K562 (cell line): ENCODE data around the gene MITF. TPM values are rescaled to one million over a fixed set of nuclear protein-coding genes. Genes with fewer than 3 reads are reported as not detected.

Experiments used
- CEBPZ ChIP-seq: fragments of 150-350 bp; IDR thresholded peaks from 2 replicates; pipeline ENCODE4 v1.6.1; 2014; ENCODE audit warnings: low read depth, mild to moderate bottlenecking, low read length, borderline replicate concordance
- DMBX1 ChIP-seq: fragments of 250-450 bp; sonication (Bioruptor Pico); IDR thresholded peaks from 2 replicates; pipeline ENCODE4 v1.8.0; 2022; ENCODE audit warnings: inconsistent platforms, mild to moderate bottlenecking, moderate library complexity, borderline replicate concordance
- EGR1 ChIP-seq: fragments of 450-650 bp; conservative IDR thresholded peaks from 2 replicates; pipeline ENCODE4 v1.6.1; 2017; ENCODE audit warnings: mild to moderate bottlenecking
- ELK1 ChIP-seq: sonication (generic); formaldehyde crosslinking; IDR thresholded peaks from 2 replicates; pipeline ENCODE4 v1.8.1; 2022; ENCODE audit warnings: missing genetic modification reagents
- ERF ChIP-seq: fragments of 450-650 bp; formaldehyde crosslinking; IDR thresholded peaks from 2 replicates; pipeline ENCODE4 v1.4.0; 2020; ENCODE audit warnings: mild to moderate bottlenecking, mixed read lengths
- HMGN3 ChIP-seq: IDR thresholded peaks from 2 replicates; pipeline ENCODE4 v1.6.1; 2011; ENCODE audit warnings: borderline replicate concordance, low read depth, mild to moderate bottlenecking, mixed read lengths, low read length; ENCODE audit not compliant: insufficient read length; ENCODE audit errors: extremely low read depth
- JUN ChIP-seq, 2 experiments: sonication (generic) in 1 of 2; formaldehyde crosslinking in 1 of 2; IDR thresholded peaks; 2 replicates each; pipeline versions ENCODE4 v1.6.1 to v1.8.0; 2012 to 2022; ENCODE audit warnings: borderline replicate concordance in 2 of 2, mild to moderate bottlenecking in 2 of 2, improper control_type of control experiment in 1 of 2, low read depth in 1 of 2, low read length in 1 of 2, missing genetic modification reagents in 1 of 2
- KHSRP ChIP-seq: fragments of 450-650 bp; IDR thresholded peaks from 2 replicates; pipeline ENCODE4 v1.6.1; 2017
- MEIS2 ChIP-seq: fragments of 450-650 bp; IDR thresholded peaks from 2 replicates; pipeline ENCODE4 v1.6.1; 2014; ENCODE audit warnings: mild to moderate bottlenecking; ENCODE audit not compliant: partially characterized antibody
- SIX5 ChIP-seq, 2 experiments: IDR thresholded peaks; 2 replicates each; pipeline ENCODE4 v1.6.1; 2011; ENCODE audit warnings: low read length in 2 of 2, borderline replicate concordance in 1 of 2, low read depth in 1 of 2, mild to moderate bottlenecking in 1 of 2, moderate library complexity in 1 of 2; ENCODE audit not compliant: insufficient read depth in 1 of 2
- THRB ChIP-seq: fragments of 450-650 bp; formaldehyde crosslinking; conservative IDR thresholded peaks from 2 replicates; pipeline ENCODE4 v1.4.0; 2022; ENCODE audit warnings: mild to moderate bottlenecking, missing genetic modification characterization
- ZNF277 ChIP-seq: fragments of 250-450 bp; sonication (Bioruptor Pico); IDR thresholded peaks from 2 replicates; pipeline ENCODE4 v1.8.0; 2022; ENCODE audit warnings: inconsistent platforms, mild to moderate bottlenecking, moderate library complexity, borderline replicate concordance
- polyA plus RNA-seq, 8 experiments: library from polyadenylated mRNA; depleted of rRNA in 4 of 8; stranded (reverse) in 5 of 8; unstranded in 3 of 8; fragments of >200 nt; fragmentation: Nextera tagmentation in 2 of 8; fragmentation: Illumina TruSeq in 1 of 8; extraction: Ambion mirVana in 2 of 8; extraction: Trizol in 1 of 8; gene quantifications; 2 replicates each; pipeline versions ENCODE4 v1.2.1 to v1.2.3, GENCODE V29; 2011 to 2014; ENCODE audit warnings: inconsistent platforms in 1 of 8, missing spikeins in 1 of 8
- total RNA-seq, 7 experiments: library from RNA; depleted of rRNA in 6 of 7; stranded (reverse); fragments of >200 nt in 6 of 7; fragmentation: Illumina TruSeq in 2 of 7; extraction: Trizol in 2 of 7; gene quantifications; 2 replicates each; pipeline versions ENCODE4 v1.2.1 to v1.2.3, GENCODE V29; 2011 to 2021; ENCODE audit warnings: low replicate concordance in 1 of 7

Gene MITF
- total and polyA plus RNA-seq, 9 of the 15 experiments (the other 6 are each of a cell fraction or from before 2014, with no cell fraction given): 5.6 to 14.9 (median 11.1) TPM

GRCh38 chr3:69718866-69719586 is 20.2 kb upstream of the MITF start (continued):
- TF ChIP-seq CEBPZ (no peak), EGR1 (no peak), MEIS2 (peak; percentile 26), ERF (CRISPR knock-in tag) (no peak), THRB (CRISPR knock-in tag) (no peak), SIX5 (IDR thresholded peaks at IDR 0.05; ENCODE audit: borderline replicate concordance in 1 of 2, insufficient read depth in 1 of 2, low read depth in 1 of 2, low read length in 2 of 2) (no peak), ELK1 (CRISPR knock-in tag) (no peak), DMBX1 (CRISPR knock-in tag) (no peak), ZNF277 (no peak), JUN (IDR thresholded peaks at IDR 0.05; ENCODE audit: borderline replicate concordance, low read depth, low read length) (no peak; the same call in none of the 2 replicates), JUN (CRISPR knock-in tag; IDR thresholded peaks at IDR 0.05; ENCODE audit: borderline replicate concordance) (no peak), KHSRP (no peak), HMGN3 (peak; percentile 39)
